ENCODE results near the gene MYNN.

The MYNN gene

DNA sequence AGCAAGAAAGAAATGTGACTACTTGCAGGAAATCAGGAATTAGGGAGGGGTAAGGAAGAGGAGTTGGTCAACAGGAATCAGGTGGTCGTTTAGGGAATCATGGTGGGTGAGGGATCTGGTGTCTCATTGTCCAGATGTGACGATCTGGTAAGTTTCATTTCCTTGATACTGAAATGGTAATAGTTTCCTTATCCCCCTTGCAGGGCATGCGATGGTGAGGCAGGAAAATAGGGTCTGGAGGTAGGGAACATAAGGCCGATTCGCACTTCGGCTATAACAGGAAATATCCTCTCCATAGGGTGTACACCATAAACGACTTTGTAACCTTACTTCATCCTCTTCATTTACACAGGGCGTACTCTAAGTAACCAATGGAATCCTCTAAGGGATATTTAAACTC is 40.1 kb downstream of the MYNN start:
- no peak for TF ChIP-seq CTCF (IDR thresholded peaks at IDR 0.05; ENCODE audit: low read depth, low read length)
- H3K4me3 ChIP-seq (replicated peaks in 1 of 2; ENCODE audit: low read depth in 2 of 2, low read length in 2 of 2) = peak overlapping the region in 1 of 2 donors; percentile 55
- DNase-seq (ENCODE audit: low read depth in 2 of 2) = no peak

- DNase-seq (ENCODE audit: low read depth in 2 of 2) = peak; percentile 15 to 45
- peak overlapping the region in 1 of 2 donors; percentile 55 for H3K4me3 ChIP-seq (replicated peaks in 1 of 2; ENCODE audit: low read depth in 2 of 2, low read length in 2 of 2)
Measured at GRCh38 chr3:169813757-169814517, 40.7 kb downstream of the MYNN start.

GRCh38 chr3:169815590-169816150 is 42.5 kb downstream of the MYNN start:
- no peak for TF ChIP-seq CTCF (IDR thresholded peaks at IDR 0.05; ENCODE audit: low read depth, low read length)
- DNase-seq (ENCODE audit: low read depth in 2 of 2) = no peak
- H3K4me3 ChIP-seq (replicated peaks in 1 of 2; ENCODE audit: low read depth in 2 of 2, low read length in 2 of 2) = no peak overlapping the region

More at GRCh38 chr3:169813757-169814517, 40.7 kb downstream of the MYNN start:
- TF ChIP-seq CTCF (IDR thresholded peaks at IDR 0.05; ENCODE audit: low read depth, low read length) = peak; percentile 59

GRCh38 chr3:169818316-169818715 is 45.1 kb downstream of the MYNN start:
- no peak for TF ChIP-seq CTCF (IDR thresholded peaks at IDR 0.05; ENCODE audit: low read depth, low read length)
- DNase-seq (ENCODE audit: low read depth in 2 of 2) = peak; percentile 56 to 58
- no peak overlapping the region for H3K4me3 ChIP-seq (replicated peaks in 1 of 2; ENCODE audit: low read depth in 2 of 2, low read length in 2 of 2)

DNA sequence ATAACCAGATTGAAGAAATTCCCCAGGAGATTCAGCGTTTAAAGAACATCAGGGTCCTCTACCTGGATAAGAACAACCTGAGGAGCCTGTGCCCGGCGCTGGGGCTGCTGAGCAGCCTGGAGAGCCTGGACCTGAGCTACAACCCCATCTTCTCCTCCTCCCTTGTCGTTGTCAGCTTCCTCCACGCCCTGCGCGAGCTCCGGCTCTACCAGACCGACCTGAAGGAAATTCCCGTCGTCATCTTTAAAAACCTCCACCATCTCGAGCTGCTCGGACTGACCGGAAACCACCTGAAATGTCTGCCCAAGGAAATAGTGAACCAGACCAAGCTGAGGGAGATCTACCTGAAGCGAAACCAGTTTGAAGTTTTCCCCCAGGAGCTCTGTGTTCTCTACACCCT is 48.9 kb downstream of the MYNN start:
- no peak overlapping the region for H3K4me3 ChIP-seq (replicated peaks in 1 of 2; ENCODE audit: low read depth in 2 of 2, low read length in 2 of 2)
- no peak for TF ChIP-seq CTCF (IDR thresholded peaks at IDR 0.05; ENCODE audit: low read depth, low read length)
- DNase-seq (ENCODE audit: low read depth in 2 of 2) = no peak

DNA sequence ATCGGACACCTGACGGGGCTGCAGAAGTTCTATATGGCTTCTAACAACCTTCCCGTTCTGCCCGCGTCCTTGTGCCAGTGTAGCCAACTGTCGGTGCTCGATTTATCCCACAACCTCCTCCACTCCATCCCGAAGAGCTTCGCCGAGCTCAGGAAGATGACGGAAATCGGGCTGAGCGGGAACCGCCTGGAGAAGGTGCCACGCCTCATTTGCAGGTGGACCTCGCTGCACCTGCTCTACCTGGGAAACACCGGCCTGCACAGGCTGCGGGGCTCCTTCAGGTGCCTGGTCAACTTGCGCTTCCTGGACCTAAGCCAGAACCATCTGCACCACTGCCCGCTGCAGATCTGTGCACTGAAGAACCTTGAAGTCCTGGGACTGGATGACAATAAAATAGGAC is 49.3 kb downstream of the MYNN start:
- TF ChIP-seq CTCF (IDR thresholded peaks at IDR 0.05; ENCODE audit: low read depth, low read length) = no peak
- H3K4me3 ChIP-seq (replicated peaks in 1 of 2; ENCODE audit: low read depth in 2 of 2, low read length in 2 of 2) = no peak overlapping the region
- no peak for DNase-seq (ENCODE audit: low read depth in 2 of 2)

All from cardiac fibroblast (primary cell).